Neural progenitor cell (in vitro differentiated cells): ENCODE measurements around the gene ABCA7. TPM values are rescaled to one million over a fixed set of nuclear protein-coding genes. Genes with fewer than 3 reads are reported as not detected.

Source experiments
- DNase-seq: peaks from one replicate; pipeline ENCODE4 v3.0.0-alpha.2; 2016; ENCODE audit warnings: low spot score
- H2AFZ ChIP-seq: fragments of 200-600 bp; sonication (generic); replicated peaks from 2 replicates; pipeline ENCODE4 v1.6.1; 2016; ENCODE audit warnings: antibody characterized with exemption
- H3F3A ChIP-seq: fragments of 200-600 bp; sonication (generic); 2 replicates; pipeline ENCODE4 v1.6.1; 2016; ENCODE audit warnings: antibody characterized with exemption, low read depth
- H3K27ac ChIP-seq: fragments of 200-600 bp; sonication (generic); 2 replicates; pipeline ENCODE4 v1.5.1; 2016; ENCODE audit warnings: mild to moderate bottlenecking
- H3K27me3 ChIP-seq: fragments of 200-600 bp; sonication (generic); 2 replicates; pipeline ENCODE4 v1.6.1; 2016; ENCODE audit warnings: mild to moderate bottlenecking, moderate library complexity
- H3K36me3 ChIP-seq: fragments of 200-600 bp; sonication (generic); 2 replicates; pipeline ENCODE4 v1.5.1; 2016
- H3K4me1 ChIP-seq: fragments of 200-600 bp; sonication (generic); 2 replicates; pipeline ENCODE4 v1.6.1; 2016; ENCODE audit warnings: mixed run types
- H3K4me2 ChIP-seq: fragments of 200-600 bp; sonication (generic); 2 replicates; pipeline ENCODE4 v1.6.1; 2016
- H3K4me3 ChIP-seq: fragments of 200-600 bp; sonication (generic); 2 replicates; pipeline ENCODE4 v1.5.1; 2016
- H3K79me2 ChIP-seq: fragments of 200-600 bp; sonication (generic); 2 replicates; pipeline ENCODE4 v1.6.1; 2016; ENCODE audit warnings: low read depth
- H3K9ac ChIP-seq: fragments of 200-600 bp; sonication (generic); 2 replicates; pipeline ENCODE4 v1.6.1; 2016
- H3K9me3 ChIP-seq: fragments of 200-600 bp; sonication (generic); 2 replicates; pipeline ENCODE4 v1.5.1; 2016; ENCODE audit warnings: low read depth
- H4K20me1 ChIP-seq: fragments of 200-600 bp; sonication (generic); 2 replicates; pipeline ENCODE4 v1.6.1; 2016; ENCODE audit warnings: low read depth
- H3K27ac Mint-ChIP-seq: 3 replicates; pipeline ENCODE4 v1.8.0; 2021; ENCODE audit warnings: mixed read lengths
- H3K27me3 Mint-ChIP-seq: 2 replicates; pipeline ENCODE4 v1.8.0; 2022; ENCODE audit warnings: low read depth, mild to moderate bottlenecking, inconsistent platforms, moderate library complexity, mixed read lengths; ENCODE audit not compliant: insufficient read depth
- H3K36me3 Mint-ChIP-seq: 3 replicates; pipeline ENCODE4 v1.8.0; 2021; ENCODE audit warnings: mixed read lengths
- H3K4me1 Mint-ChIP-seq: 3 replicates; pipeline ENCODE4 v1.8.0; 2021; ENCODE audit warnings: mixed read lengths
- H3K4me3 Mint-ChIP-seq: 3 replicates; pipeline ENCODE4 v1.8.0; 2021; ENCODE audit warnings: mild to moderate bottlenecking, moderate library complexity, mixed read lengths
- H3K9me3 Mint-ChIP-seq: 3 replicates; pipeline ENCODE4 v1.8.0; 2020; ENCODE audit warnings: mixed read lengths
- CTCF ChIP-seq: fragments of 200-600 bp; sonication (generic); IDR thresholded peaks from 2 replicates; pipeline ENCODE4 v1.5.1; 2017; ENCODE audit warnings: antibody characterized with exemption, mild to moderate bottlenecking
- EZH2 ChIP-seq: fragments of 200-600 bp; sonication (generic); IDR thresholded peaks from 2 replicates; pipeline ENCODE4 v1.6.1; 2017; ENCODE audit warnings: antibody characterized with exemption, mild to moderate bottlenecking, moderate library complexity
- EZH2phosphoT487 ChIP-seq: fragments of 200-600 bp; sonication (generic); IDR thresholded peaks from 2 replicates; pipeline ENCODE4 v1.6.1; 2017; ENCODE audit warnings: antibody characterized with exemption
- total RNA-seq: library from RNA; depleted of rRNA; stranded (reverse); fragments of >200 nt; gene quantifications from 2 replicates; pipeline ENCODE4 v1.2.3, GENCODE V29; 2015; ENCODE audit warnings: low replicate concordance

The ABCA7 gene
- total RNA-seq, 1 donor from 2014 or later = 1.4 TPM

- Mint-ChIP-seq H3K9me3 (no peaks in the 10 kb centered on the region), H3K4me1 (peaks cover 18% of the 10 kb centered on the region), H3K36me3 (no peaks in the 10 kb centered on the region), H3K27me3 (peaks cover 7% of the 10 kb centered on the region), H3K4me3 (peak overlapping the region; percentile 95), H3K27ac (no peak overlapping the region)
- no peak overlapping the region for H3K27ac ChIP-seq
- peaks cover 4% of the 10 kb centered on the region for H3K4me1 ChIP-seq
- no peak overlapping the region for H2AFZ ChIP-seq
- no peaks in the 10 kb centered on the region for H3K9me3 ChIP-seq
- no peak overlapping the region for H3K4me3 ChIP-seq
- H3K4me2 ChIP-seq = peak overlapping the region; percentile 94
- no peak for TF ChIP-seq EZH2phosphoT487
- TF ChIP-seq EZH2 = no peak
- TF ChIP-seq CTCF = no peak
- H3F3A ChIP-seq = no peaks in the 10 kb centered on the region
- H3K79me2 ChIP-seq = peaks cover 26% of the 10 kb centered on the region
- no peaks in the 10 kb centered on the region for H3K36me3 ChIP-seq
- DNase-seq = no peak
- peaks cover 22% of the 10 kb centered on the region for H4K20me1 ChIP-seq
- H3K27me3 ChIP-seq = no peaks in the 10 kb centered on the region
- no peak overlapping the region for H3K9ac ChIP-seq
Measured at GRCh38 chr19:1093330-1093729, 53.4 kb downstream of the ABCA7 start.

GRCh38 chr19:1093811-1094553 is 54.1 kb downstream of the ABCA7 start:
- DNase-seq = no peak
- Histone ChIP-seq H3K4me3 (peak overlapping the region; percentile 79), H3K27ac (no peak overlapping the region), H3K4me1 (peaks cover 4% of the 10 kb centered on the region), H3K36me3 (no peaks in the 10 kb centered on the region), H3K27me3 (no peaks in the 10 kb centered on the region), H3F3A (no peaks in the 10 kb centered on the region), H3K79me2 (peaks cover 26% of the 10 kb centered on the region), H3K9ac (peak overlapping the region; percentile 92), H2AFZ (no peak overlapping the region), H4K20me1 (peaks cover 22% of the 10 kb centered on the region), H3K4me2 (peak overlapping the region; percentile 94), H3K9me3 (no peaks in the 10 kb centered on the region)
- peak overlapping the region; percentile 95 for H3K4me3 Mint-ChIP-seq
- no peaks in the 10 kb centered on the region for H3K9me3 Mint-ChIP-seq
- H3K27me3 Mint-ChIP-seq = peaks cover 9% of the 10 kb centered on the region
- H3K36me3 Mint-ChIP-seq = no peaks in the 10 kb centered on the region
- peaks cover 20% of the 10 kb centered on the region for H3K4me1 Mint-ChIP-seq
- H3K27ac Mint-ChIP-seq = no peak overlapping the region
- TF ChIP-seq EZH2phosphoT487 (no peak), CTCF (no peak), EZH2 (no peak)

GRCh38 chr19:1094655-1094977 is 54.7 kb downstream of the ABCA7 start:
- no peak overlapping the region for H3K27ac Mint-ChIP-seq
- Histone ChIP-seq H2AFZ (no peak overlapping the region), H3K27ac (no peak overlapping the region), H3K36me3 (no peaks in the 10 kb centered on the region), H3K79me2 (peaks cover 26% of the 10 kb centered on the region), H3K4me3 (peak overlapping the region; percentile 79), H3K27me3 (no peaks in the 10 kb centered on the region), H3K9ac (peak overlapping the region; percentile 92), H3F3A (no peaks in the 10 kb centered on the region), H3K9me3 (no peaks in the 10 kb centered on the region), H3K4me1 (peaks cover 4% of the 10 kb centered on the region), H3K4me2 (peak overlapping the region; percentile 94), H4K20me1 (peaks cover 22% of the 10 kb centered on the region)
- H3K27me3 Mint-ChIP-seq = peaks cover 8% of the 10 kb centered on the region
- H3K36me3 Mint-ChIP-seq = no peaks in the 10 kb centered on the region
- DNase-seq = no peak
- peaks cover 20% of the 10 kb centered on the region for H3K4me1 Mint-ChIP-seq
- TF ChIP-seq EZH2 = no peak
- TF ChIP-seq EZH2phosphoT487 = no peak
- no peak for TF ChIP-seq CTCF
- no peaks in the 10 kb centered on the region for H3K9me3 Mint-ChIP-seq
- H3K4me3 Mint-ChIP-seq = peak overlapping the region; percentile 95
